HG03025 (cell line): Measurements from ENCODE around the gene ABCA1.

Experiments
- ATAC-seq: cut with Tn5 transposase; IDR thresholded peaks from one replicate; pipeline ENCODE4 v1.9.1; 2021; ENCODE audit warnings: mild to moderate bottlenecking, moderate library complexity; ENCODE audit not compliant: unreplicated experiment, low FRiP score

Gene ABCA1

DNA sequence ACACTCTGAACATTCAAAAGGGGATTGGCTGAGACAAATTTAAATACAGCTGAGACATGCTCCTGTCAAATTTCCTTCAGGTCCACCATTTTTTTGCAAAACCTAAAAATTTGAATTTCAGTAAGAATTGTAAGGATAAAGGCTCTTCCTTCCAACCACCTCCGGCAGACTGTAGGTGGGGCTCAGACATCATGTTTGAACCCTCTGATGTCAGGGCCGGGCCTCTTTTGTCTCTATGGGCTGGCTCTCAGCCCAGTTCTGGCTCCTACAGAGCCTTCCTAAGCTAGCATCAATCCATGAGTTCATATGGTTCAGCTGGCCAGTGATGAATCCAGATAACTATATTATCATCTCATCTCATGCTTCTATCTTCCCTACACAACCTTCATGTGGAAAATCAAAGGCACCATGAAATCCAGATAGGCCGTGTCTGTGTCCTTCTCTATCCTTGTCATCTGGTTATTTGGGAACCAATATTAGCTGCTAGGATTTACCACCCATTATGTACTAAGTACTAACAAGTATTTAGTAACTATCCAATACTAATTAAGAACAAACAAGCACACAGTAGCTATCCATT, 119.8 kb downstream of the ABCA1 start:
- no peak for ATAC-seq

GRCh38 chr9:104805441-104805840, 122.5 kb downstream of the ABCA1 start:
- ATAC-seq, result no peak

- no peak for ATAC-seq
These were observed 125.0 kb downstream of the ABCA1 start for GRCh38 chr9:104802906-104803305.

DNA sequence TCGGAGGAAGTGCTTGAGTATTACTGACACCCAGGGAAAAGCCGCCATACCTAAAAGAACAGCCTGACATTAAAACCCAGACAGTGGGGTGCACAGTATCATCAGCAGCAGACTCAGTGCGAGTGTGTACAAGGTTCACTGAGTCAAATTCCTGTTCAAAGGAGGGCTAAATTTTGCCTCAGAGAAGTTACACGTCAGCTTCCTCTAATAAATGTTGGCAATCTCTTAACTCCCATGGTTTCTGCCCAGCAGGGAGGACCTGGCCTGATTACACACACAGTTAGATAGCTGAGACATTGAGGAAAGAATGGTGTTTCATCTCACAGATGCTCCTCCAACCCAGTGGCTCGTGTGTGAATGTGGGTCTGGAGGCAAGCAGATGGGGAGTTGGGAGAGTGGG, 125.8 kb downstream of the ABCA1 start:
- no peak for ATAC-seq

DNA sequence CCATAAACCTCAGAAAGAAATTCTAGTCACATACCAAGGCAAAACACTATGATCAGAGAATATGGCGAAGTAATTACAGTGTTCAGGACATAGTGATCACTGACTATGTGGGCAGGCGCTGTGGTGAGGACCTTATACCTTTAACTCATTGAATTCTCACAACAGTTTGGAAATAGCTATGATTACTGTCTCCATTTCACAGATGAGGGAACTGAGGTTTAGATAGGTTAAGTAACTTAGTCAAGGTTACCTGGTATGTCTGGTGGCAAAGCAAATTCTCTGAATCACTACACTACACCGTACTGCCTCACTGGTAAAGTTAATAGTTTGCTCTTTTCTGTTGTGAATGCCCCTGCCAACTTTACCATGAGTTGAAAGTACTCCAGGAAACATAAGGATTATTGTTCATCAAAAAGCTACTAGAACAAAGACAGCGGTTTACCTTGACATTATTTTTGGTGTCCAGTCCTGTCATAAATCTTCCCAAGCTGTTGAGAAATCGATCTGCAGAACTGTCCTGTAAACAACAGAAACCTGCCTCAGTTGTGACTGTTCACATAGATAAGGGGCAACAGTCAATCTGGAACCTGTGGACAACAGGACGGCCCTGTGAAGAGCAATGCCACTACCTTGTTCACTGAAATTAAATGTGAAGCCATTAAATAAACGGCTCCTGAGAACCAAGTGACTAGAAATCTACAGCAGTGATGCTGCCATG, 127.7 kb downstream of the ABCA1 start:
- no peak for ATAC-seq

DNA sequence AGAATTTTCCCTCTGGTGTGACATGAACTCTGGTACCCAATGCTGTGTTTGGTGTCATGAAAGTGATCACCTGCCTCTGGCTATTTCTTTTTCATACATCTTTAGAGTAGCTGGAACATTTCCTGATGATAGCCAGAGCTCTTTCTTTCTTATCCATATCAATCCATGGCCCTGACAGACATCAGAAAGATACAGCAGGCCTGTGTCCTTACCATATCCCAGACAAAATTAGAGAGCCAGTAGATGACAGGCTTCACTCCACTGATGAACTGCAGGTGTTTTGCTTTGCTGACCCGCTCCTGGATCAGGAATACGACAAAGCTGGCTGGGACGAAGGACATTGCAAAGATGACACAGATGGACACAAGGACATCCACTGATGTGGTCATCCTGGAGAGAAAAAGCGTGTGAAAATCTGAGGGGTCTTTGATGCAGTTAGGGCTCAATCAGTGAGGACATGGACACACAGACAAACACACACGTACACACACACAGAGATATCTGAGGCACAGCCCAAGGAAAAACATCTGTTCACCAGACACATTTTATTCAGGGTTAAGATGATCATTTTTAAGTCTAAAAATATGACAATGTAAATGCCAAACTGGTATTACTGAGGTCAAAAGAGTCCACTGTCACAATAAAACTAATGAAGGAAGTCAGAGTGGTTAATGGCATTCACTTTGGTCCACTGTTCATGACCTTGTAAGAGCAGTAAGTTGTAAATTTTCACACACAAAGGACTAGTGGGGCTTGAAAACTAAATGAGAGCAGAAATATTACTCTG, 129.6 kb downstream of the ABCA1 start:
- no peak for ATAC-seq

- ATAC-seq, result no peak
These were observed 132.1 kb downstream of the ABCA1 start for GRCh38 chr9:104795857-104796256.

DNA sequence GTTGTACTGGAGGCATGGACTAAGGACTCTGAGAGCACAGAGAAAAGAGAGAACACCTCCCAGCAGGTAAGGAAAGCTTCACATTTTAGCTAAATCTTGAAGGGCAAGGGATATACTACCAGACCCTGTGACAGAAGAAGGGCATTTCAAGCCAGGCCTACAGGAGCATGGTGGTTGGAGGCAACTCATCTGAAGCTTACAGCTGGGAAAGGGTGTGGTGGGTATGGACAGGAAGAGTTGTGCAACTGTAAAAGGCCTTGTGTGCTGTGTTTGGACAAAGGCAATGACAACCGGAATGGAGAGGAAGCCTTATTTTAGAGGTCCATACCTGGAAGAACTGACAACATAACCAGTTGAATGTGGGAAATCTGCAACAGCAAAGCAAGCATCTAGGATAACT, 132.9 kb downstream of the ABCA1 start:
- ATAC-seq, result no peak

- no peak for ATAC-seq
These were observed 133.9 kb downstream of the ABCA1 start for GRCh38 chr9:104794070-104794469.

DNA sequence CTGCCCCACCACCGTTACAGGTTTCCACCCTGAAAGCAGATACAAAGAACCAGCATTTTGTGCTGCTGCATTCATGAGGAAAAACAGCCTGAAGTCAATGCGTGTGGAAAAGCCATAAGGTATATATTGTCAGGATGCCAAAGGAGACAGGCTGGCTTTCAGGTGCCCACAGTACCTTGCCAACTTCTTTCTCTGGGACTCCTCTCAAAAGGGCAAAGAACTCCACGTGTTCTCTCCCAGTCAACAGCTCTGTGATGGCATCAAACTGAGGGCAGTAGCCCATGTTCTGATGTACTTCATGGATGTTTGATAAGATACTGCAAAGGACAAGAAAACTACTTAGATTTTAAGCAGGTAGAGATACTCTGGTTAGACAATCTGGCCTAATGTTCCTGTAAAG, 139.7 kb downstream of the ABCA1 start:
- no peak for ATAC-seq

DNA sequence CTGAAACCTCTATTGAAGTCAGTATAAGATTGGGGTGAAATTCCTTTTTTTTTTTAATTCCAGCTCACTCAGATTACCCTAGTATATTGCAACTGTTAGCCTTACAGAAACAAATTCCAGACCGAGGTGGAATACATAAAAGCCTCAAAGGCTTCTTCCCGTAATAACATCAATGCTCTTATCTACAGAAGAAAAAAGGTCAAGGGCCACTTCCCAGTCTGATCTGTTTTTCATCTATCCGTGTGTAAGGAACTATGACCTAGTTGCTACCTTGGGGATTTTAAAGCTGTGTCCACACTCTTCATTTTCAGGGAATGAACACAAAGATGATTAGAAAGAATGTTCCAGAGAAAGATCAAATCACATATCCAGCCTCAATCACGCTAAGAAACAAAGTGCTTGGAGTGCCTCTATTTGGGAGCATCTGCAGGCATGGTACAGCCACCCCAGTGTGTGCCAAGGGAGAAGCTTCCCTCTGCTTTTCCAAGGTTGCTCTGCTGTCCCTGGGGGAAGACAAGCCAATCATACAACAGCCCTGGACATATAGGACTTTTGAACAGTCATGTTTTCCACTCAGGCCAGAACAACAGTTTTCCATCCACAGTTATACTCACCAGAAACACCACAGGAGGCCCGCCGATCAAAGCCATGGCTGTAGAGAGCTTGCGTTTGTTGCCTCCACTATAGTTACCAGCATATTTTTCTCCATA, 140.5 kb downstream of the ABCA1 start:
- ATAC-seq, result no peak

- no peak for ATAC-seq
These were observed 141.7 kb downstream of the ABCA1 start for GRCh38 chr9:104786293-104786692.

DNA sequence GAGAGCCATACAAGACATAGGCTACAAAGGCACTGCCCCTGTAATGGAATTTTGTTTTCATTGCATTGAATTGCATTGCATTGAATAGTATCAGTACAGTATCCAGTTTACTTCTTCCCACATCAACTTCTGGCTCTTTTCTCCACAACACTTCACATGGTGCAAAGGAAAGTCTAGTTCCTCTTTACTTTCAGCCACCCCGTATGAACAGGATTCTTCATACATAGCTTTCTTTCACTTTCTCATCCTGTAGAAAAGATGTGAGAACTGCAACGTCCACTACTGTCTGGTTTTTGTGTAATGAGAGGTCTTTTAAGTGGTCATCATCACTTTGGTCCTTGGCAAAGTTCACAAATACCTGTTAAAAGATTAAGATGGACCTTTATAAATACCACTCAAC, 143.9 kb downstream of the ABCA1 start:
- no peak for ATAC-seq

- ATAC-seq, result no peak
These were observed 144.4 kb downstream of the ABCA1 start for GRCh38 chr9:104783588-104783987.

GRCh38 chr9:104780796-104781395, 147.1 kb downstream of the ABCA1 start:
- no peak for ATAC-seq

- ATAC-seq, result no peak
These were observed 147.9 kb downstream of the ABCA1 start for GRCh38 chr9:104779946-104780535.

- ATAC-seq, result no peak
These were observed 148.6 kb downstream of the ABCA1 start for GRCh38 chr9:104779334-104779733.

- ATAC-seq, result no peak
These were observed 149.2 kb downstream of the ABCA1 start for GRCh38 chr9:104778802-104779201.

GRCh38 chr9:104776797-104777196, 151.2 kb downstream of the ABCA1 start:
- ATAC-seq, result no peak

- no peak for ATAC-seq
These were observed 152.0 kb downstream of the ABCA1 start for GRCh38 chr9:104775976-104776375.
